Liver (tissue), 9 donors: ENCODE results near the gene SLC25A34. TPM values are rescaled to one million over a fixed set of nuclear protein-coding genes. Genes with fewer than 3 reads are reported as not detected.

Experiments
- DNase-seq: peaks from one replicate; pipeline ENCODE4 v3.0.0-alpha.2; 2017; ENCODE audit warnings: low spot score
- H3K27ac ChIP-seq, 2 donors: one replicate each; pipeline ENCODE4 v1.7.0; 2013; ENCODE audit warnings: inconsistent platforms in 2 of 2, low read length in 2 of 2, control low read depth in 1 of 2, low read depth in 1 of 2, mild to moderate bottlenecking in 1 of 2
- H3K27me3 ChIP-seq, 4 donors: one replicate each; pipeline versions ENCODE4 v1.6.1 to v1.7.0; 2013; ENCODE audit warnings: low read length in 3 of 4, inconsistent platforms in 1 of 4, mild to moderate bottlenecking in 1 of 4, moderate library complexity in 1 of 4; ENCODE audit not compliant: control insufficient read depth in 4 of 4, insufficient read depth in 4 of 4
- H3K36me3 ChIP-seq, 4 donors: one replicate each; pipeline versions ENCODE4 v1.6.1 to v1.7.0; 2013; ENCODE audit warnings: low read length in 3 of 4, mild to moderate bottlenecking in 3 of 4, low read depth in 1 of 4, moderate library complexity in 1 of 4; ENCODE audit not compliant: control insufficient read depth in 4 of 4, insufficient read depth in 3 of 4
- H3K4me1 ChIP-seq, 4 donors: one replicate each; pipeline versions ENCODE4 v1.6.1 to v1.7.0; 2013; ENCODE audit warnings: low read length in 3 of 4, mild to moderate bottlenecking in 3 of 4, moderate library complexity in 1 of 4; ENCODE audit not compliant: control insufficient read depth in 4 of 4, insufficient read depth in 4 of 4
- H3K4me3 ChIP-seq, 3 donors: one replicate each; pipeline versions ENCODE4 v1.6.1 to v1.7.0; 2013; ENCODE audit warnings: low read length in 3 of 3, control low read depth in 1 of 3, low read depth in 1 of 3, mild to moderate bottlenecking in 1 of 3
- H3K9ac ChIP-seq, 2 donors: one replicate each; pipeline ENCODE4 v1.7.0; 2013; ENCODE audit warnings: low read length in 2 of 2, mild to moderate bottlenecking in 2 of 2, moderate library complexity in 2 of 2, control low read depth in 1 of 2, low read depth in 1 of 2
- H3K9me3 ChIP-seq, 4 donors: one replicate each; pipeline versions ENCODE4 v1.6.1 to v1.7.0; 2013; ENCODE audit warnings: low read length in 3 of 4; ENCODE audit not compliant: control insufficient read depth in 4 of 4
- ATF3 ChIP-seq: IDR thresholded peaks from 2 replicates; pipeline ENCODE4 v1.6.1; 2016; ENCODE audit warnings: antibody characterized with exemption
- CTCF ChIP-seq: fragments of 150-350 bp; IDR thresholded peaks from 2 replicates; pipeline ENCODE4 v1.5.1; 2017; ENCODE audit warnings: improper control_type of control experiment, low read depth, low read length; ENCODE audit not compliant: missing input control
- EGR1 ChIP-seq, 2 donors: IDR thresholded peaks; 2 replicates each; pipeline ENCODE4 v1.6.1; 2016 to 2018; ENCODE audit warnings: antibody characterized with exemption in 2 of 2, low read depth in 2 of 2
- FOXA1 ChIP-seq: IDR thresholded peaks from 2 replicates; pipeline ENCODE4 v1.6.1; 2016; ENCODE audit warnings: antibody characterized with exemption
- GABPA ChIP-seq, 2 donors: IDR thresholded peaks in 1 of 2; conservative IDR thresholded peaks in 1 of 2; 2 replicates each; pipeline ENCODE4 v1.6.1; 2016; ENCODE audit warnings: antibody characterized with exemption in 2 of 2, mild to moderate bottlenecking in 1 of 2, moderate library complexity in 1 of 2
- HNF4A ChIP-seq, 2 donors: conservative IDR thresholded peaks; 2 replicates each; pipeline ENCODE4 v1.6.1; 2016; ENCODE audit warnings: antibody characterized with exemption in 2 of 2, mild to moderate bottlenecking in 2 of 2
- JUND ChIP-seq, 2 donors: IDR thresholded peaks; 2 replicates each; pipeline ENCODE4 v1.6.1; 2016; ENCODE audit warnings: antibody characterized with exemption in 2 of 2
- MAX ChIP-seq: IDR thresholded peaks from 2 replicates; pipeline ENCODE4 v1.6.1; 2016; ENCODE audit warnings: antibody characterized with exemption
- NR2F2 ChIP-seq: IDR thresholded peaks from 2 replicates; pipeline ENCODE4 v1.6.1; 2016; ENCODE audit warnings: antibody characterized with exemption
- RAD21 ChIP-seq, 2 donors: IDR thresholded peaks; 2 replicates each; pipeline ENCODE4 v1.6.1; 2016; ENCODE audit warnings: antibody characterized with exemption in 2 of 2, mild to moderate bottlenecking in 2 of 2
- RXRA ChIP-seq, 2 donors: IDR thresholded peaks; 2 replicates each; pipeline ENCODE4 v1.6.1; 2017 to 2018; ENCODE audit warnings: antibody characterized with exemption in 2 of 2, mild to moderate bottlenecking in 1 of 2
- SP1 ChIP-seq: IDR thresholded peaks from 2 replicates; pipeline ENCODE4 v1.6.1; 2018; ENCODE audit warnings: antibody characterized with exemption, mild to moderate bottlenecking
- TAF1 ChIP-seq: conservative IDR thresholded peaks from 2 replicates; pipeline ENCODE4 v1.6.1; 2016; ENCODE audit warnings: antibody characterized with exemption, mild to moderate bottlenecking
- YY1 ChIP-seq: IDR thresholded peaks from 2 replicates; pipeline ENCODE4 v1.6.1; 2016; ENCODE audit warnings: antibody characterized with exemption, mild to moderate bottlenecking
- ZBTB33 ChIP-seq: IDR thresholded peaks from 2 replicates; pipeline ENCODE4 v1.6.1; 2016; ENCODE audit warnings: antibody characterized with exemption
- WGBS: extraction: QIAGEN DNeasy Blood & Tissue Kit; methylation state at CpG from one replicate; pipeline ENCODE4 v1.1.7; 2013; 5-methylcytosine and 5-hydroxymethylcytosine counted together
- polyA plus RNA-seq, 2 donors: library from polyadenylated mRNA; stranded (reverse) in 1 of 2; unstranded in 1 of 2; fragments of 200-250 nt in 1 of 2; fragments of >200 nt in 1 of 2; fragmentation: Nextera tagmentation in 1 of 2; extraction: Ambion mirVana in 1 of 2; gene quantifications; one replicate each; pipeline versions ENCODE4 v1.2.1 to v1.2.3, GENCODE V29; 2013 to 2015
- total RNA-seq, 2 donors: library from RNA; depleted of rRNA; stranded (reverse); fragments of >200 nt; gene quantifications; one replicate each; pipeline ENCODE4 v1.2.3, GENCODE V29; 2014
- donor health status: healthy.
- donor health status: healthy.
- donor health status: healthy.
- donor health status: healthy.
- donor health status: healthy.

Gene SLC25A34
- total and polyA plus RNA-seq, 4 donors: 0.79 to 7.3 (median 2.4) TPM

- Histone ChIP-seq H3K4me3 (no peak overlapping the region), H3K9me3 (no peaks in the 10 kb centered on the region), H3K36me3 (peaks cover 0 to 4% (median 0%) of the 10 kb centered on the region in 4 donors), H3K4me1 (peaks cover 0 to 6% (median 5%) of the 10 kb centered on the region in 4 donors), H3K9ac (no peak overlapping the region), H3K27ac (no peak overlapping the region), H3K27me3 (no peaks in the 10 kb centered on the region)
- DNase-seq: no peak
- WGBS: 84% methylated on average over 10 of the region's 10 CpGs
- TF ChIP-seq MAX (no peak), TAF1 (no peak), NR2F2 (no peak), JUND (IDR thresholded peaks at IDR 0.05) (no peak), FOXA1 (no peak), ATF3 (no peak), ZBTB33 (no peak)
These were observed 26.5 kb downstream of the SLC25A34 start for GRCh38 chr1:15762546-15762945.

GRCh38 chr1:15764269-15764764, 28.3 kb downstream of the SLC25A34 start:
- H3K27ac ChIP-seq: no peak overlapping the region
- no peaks in the 10 kb centered on the region for H3K9me3 ChIP-seq
- peaks cover 0 to 4% (median 0%) of the 10 kb centered on the region in 4 donors for H3K36me3 ChIP-seq
- no peak overlapping the region for H3K9ac ChIP-seq
- no peaks in the 10 kb centered on the region for H3K27me3 ChIP-seq
- WGBS: 83% methylated on average over 10 of the region's 10 CpGs
- no peak for DNase-seq
- peaks cover 0 to 3% (median under 1%) of the 10 kb centered on the region in 4 donors for H3K4me1 ChIP-seq
- H3K4me3 ChIP-seq: no peak overlapping the region
- TF ChIP-seq FOXA1 (no peak), EGR1 (IDR thresholded peaks at IDR 0.05; ENCODE audit: low read depth in 2 of 2) (no peak), TAF1 (no peak), MAX (no peak), ATF3 (no peak), CTCF (no peak), NR2F2 (no peak), RXRA (IDR thresholded peaks at IDR 0.05) (no peak), HNF4A (conservative IDR thresholded peaks at IDR 0.05) (no peak), YY1 (no peak), RAD21 (IDR thresholded peaks at IDR 0.05) (no peak), ZBTB33 (no peak), SP1 (no peak), JUND (IDR thresholded peaks at IDR 0.05) (no peak), GABPA (IDR thresholded peaks at IDR 0.05 in 1 of 2, conservative IDR thresholded peaks at IDR 0.05 in 1 of 2) (no peak)
